Stimulated activated CD4-positive, alpha-beta T cell treated with anti-CD3 and anti-CD28 coated beads, Interleukin-15, amount 100 ng/mL, for 48 hours (primary cell): ENCODE data around the gene FBXL7.

Experiments
- DNase-seq, 2 donors: peaks; one replicate each; pipeline ENCODE4 v3.0.0-alpha.2; 2020; ENCODE audit warnings: low read depth in 2 of 2

FBXL7 gene

GRCh38 chr5:15577132-15577531 is 77.2 kb downstream of the FBXL7 start:
- no peak for DNase-seq

DNA sequence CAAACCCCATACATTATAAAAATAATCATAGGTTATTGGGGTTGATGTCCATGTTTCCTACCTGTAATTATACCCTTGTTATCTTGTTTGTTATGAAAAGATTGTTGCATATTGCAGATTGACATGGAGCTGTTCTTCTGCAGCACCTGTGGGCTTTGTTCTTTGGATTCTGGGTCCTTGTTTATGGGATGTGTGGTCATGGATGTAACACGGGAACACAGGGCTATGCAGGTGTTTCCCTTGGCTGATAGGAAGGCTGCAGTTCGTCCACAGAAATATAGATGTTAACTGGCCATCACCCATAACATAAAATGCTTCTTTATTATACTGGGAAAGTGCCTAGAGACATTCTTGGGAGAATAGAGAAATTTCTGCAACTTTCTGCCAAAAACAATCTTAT is 77.9 kb downstream of the FBXL7 start:
- no peak for DNase-seq

- no peak for DNase-seq
Measured at GRCh38 chr5:15579193-15579990, 79.4 kb downstream of the FBXL7 start.

- DNase-seq, result no peak
Measured at GRCh38 chr5:15584528-15584927, 84.5 kb downstream of the FBXL7 start.

DNA sequence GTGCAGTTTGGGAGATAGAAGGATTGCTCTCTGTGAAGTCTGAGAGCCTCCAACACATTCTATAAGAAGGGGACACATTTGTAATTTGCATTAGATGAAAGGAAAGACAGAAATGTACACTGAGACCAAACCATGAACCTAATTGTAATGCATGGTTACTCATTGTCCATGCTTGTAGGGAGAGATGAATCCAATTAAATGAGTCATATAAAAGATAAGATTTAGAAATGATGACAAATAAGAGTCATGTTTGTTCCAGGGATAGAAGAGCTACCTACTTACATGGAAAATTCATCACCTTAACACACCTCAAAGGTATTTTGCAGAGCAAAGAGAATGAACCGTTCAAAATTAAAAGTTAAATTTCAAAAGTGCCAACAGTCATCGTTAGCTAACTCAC is 85.1 kb downstream of the FBXL7 start:
- DNase-seq, result no peak

- DNase-seq, result no peak
Measured at GRCh38 chr5:15585841-15586591, 86.0 kb downstream of the FBXL7 start.

GRCh38 chr5:15587916-15588315 is 87.9 kb downstream of the FBXL7 start:
- DNase-seq, result no peak

GRCh38 chr5:15592728-15593127 is 92.7 kb downstream of the FBXL7 start:
- no peak for DNase-seq

DNA sequence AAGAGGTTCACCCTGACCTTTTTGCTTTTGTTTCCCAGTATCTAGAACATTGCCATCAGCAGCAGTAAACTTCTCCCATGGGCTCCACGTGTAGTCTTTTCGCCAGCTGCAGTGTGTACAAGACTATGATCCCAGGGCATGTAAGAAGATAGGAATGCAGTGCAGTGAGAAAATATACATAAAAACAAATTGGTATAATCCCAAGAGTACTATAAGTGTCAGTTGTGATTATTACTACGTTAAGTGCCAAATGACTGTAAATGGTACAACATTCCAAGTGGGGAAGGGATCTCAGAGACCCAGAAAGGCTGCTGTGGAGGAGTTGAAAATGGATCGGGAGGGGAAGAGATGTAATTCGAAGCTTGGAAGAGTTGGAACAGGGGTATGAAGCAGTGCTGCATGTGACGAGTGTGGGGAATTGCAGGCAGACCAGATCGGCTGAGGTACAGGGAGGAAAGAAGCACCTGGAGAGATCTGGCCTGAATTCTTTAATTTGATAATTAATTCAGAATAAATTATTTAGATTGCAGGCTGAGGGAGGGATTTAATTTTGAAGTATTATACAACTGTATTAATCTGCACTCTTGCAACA is 95.1 kb downstream of the FBXL7 start:
- no peak for DNase-seq

- no peak for DNase-seq
Measured at GRCh38 chr5:15595929-15596328, 95.9 kb downstream of the FBXL7 start.

GRCh38 chr5:15596936-15597335 is 97.0 kb downstream of the FBXL7 start:
- DNase-seq, result no peak

DNA sequence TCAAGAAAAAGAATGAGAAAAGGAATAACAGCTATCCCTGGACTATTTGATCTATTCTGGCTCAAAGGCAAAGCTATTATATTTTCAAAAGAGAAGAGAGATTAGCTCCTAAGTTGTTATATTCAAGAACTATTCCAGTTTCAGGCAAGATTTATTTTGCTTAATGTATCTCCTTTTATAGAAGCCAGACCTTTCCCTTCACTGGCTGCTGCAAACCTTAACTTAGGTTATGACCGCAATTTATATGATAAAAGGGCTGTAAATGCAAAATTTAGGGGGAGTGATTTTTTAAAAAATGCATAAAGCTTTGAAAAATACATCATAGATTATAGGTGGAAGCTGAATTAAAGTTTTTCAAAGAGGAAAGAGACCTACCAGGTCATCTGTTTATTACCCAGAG is 97.8 kb downstream of the FBXL7 start:
- DNase-seq, result no peak

DNA sequence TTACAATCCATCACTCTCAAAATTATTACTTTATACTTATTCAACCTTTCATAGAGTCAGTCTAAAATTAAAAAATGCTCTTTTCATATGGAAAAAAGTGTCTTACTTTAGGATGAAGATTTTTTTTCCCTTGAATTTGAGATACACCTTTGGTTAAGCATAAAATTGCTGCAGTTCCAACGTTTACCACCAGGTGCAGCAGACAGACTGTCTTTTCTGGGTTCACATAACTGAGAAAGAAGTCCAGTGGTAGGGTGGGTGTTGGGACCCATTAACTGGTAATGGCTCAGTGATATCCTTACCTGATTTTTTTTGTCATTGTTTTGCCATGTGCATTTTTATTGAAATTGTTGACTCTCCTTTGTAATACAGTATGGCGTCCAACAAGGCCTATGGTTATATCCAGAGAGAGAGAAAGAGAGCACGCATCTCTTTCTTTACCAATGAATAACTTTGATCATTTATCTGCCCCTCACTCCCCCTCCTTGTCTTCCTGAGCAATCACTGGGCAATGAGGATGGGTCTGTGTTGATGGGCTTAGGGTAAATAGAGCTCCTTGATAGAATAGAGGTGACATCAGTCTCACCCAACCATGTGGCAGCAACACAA is 98.4 kb downstream of the FBXL7 start:
- DNase-seq, result no peak

DNA sequence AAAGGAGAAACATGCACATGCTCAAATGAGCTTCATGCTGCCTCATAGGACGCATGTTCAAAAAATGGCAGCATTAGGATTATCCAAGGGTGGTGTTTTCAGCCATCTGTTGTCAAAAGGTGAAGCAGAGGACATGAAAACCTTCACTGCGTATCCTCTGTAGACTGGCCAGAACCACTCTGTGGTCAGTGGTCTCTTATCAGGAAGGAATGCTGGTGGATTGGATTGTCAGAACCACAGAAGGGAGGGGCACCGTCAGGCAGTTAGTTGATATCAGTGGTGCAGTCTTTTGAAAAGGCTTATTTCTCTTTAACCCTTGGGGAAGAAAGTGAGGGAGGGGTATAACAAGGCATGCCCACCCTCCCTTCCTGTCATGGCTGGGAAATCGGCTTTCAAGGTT is 100.1 kb downstream of the FBXL7 start:
- DNase-seq, result no peak

- DNase-seq, result no peak
Measured at GRCh38 chr5:15601274-15601673, 101.3 kb downstream of the FBXL7 start.

DNA sequence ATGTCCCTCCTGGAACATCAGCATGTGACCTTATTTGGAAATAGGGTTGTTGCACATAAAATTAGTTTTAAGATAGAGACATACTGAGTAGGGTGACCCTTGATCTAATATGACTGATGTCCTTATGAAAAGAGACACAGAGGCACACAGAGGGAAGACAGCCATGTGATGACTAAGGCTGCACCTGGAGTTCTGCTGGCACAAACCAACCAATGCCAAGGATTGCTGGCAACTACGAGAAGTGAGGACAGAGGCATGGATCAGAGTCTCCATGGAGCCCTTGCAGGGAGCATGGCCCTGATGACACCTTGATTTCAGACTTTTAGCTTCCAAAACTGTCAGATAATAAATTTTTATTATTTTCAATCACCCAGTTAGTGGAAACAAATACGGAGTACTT is 101.9 kb downstream of the FBXL7 start:
- DNase-seq, result no peak

- DNase-seq, result no peak
Measured at GRCh38 chr5:15604986-15605385, 105.0 kb downstream of the FBXL7 start.

GRCh38 chr5:15606197-15606596 is 106.2 kb downstream of the FBXL7 start:
- DNase-seq, result no peak

- DNase-seq, result no peak
Measured at GRCh38 chr5:15607076-15607475, 107.1 kb downstream of the FBXL7 start.

DNA sequence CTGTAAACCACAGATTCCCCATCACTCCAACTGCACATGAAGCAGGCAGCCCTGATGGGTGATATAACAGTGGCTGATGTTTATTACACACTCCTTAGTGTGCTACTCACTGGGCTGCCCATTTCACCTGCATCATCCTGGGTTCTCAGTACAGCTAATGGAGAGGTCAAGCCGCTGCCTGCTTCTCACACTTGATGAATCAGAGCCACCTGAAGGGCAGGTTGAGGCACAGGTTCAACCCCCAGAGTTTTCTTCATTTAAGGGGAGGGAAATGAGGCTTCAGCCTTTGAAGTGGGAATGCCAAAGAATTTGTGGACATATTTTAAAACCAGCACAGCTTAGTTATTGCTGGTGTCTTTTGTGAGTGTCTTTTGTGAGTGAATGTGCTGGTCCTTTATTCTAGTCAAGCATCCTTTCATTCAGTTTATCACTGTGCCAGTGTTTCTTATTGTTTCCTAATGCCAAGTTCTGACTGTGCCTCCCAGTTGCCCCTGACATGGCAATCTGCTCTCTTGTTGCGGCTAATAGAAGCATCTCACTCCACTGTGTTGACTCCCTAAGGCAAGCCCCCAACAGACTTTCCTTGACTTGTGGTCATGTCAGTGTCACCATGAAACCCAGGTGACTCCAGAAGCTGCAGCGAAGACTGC is 109.2 kb downstream of the FBXL7 start:
- DNase-seq, result no peak

GRCh38 chr5:15610216-15610615 is 110.2 kb downstream of the FBXL7 start:
- DNase-seq, result no peak

GRCh38 chr5:15611008-15611407 is 111.0 kb downstream of the FBXL7 start:
- DNase-seq, result no peak
